IMR-90 (cell line): Measurements from ENCODE around the gene CRAMP1. TPM values are rescaled to one million over a fixed set of nuclear protein-coding genes. Genes with fewer than 3 reads are reported as not detected.

Source experiments
- ATAC-seq: fragments of 200-7000 bp; cut with Tn5 transposase; 2 replicates; pipeline ENCODE4 v1.9.1; 2020; ENCODE audit warnings: low read depth, mild to moderate bottlenecking, moderate library complexity
- BruUV-seq: library from RNA; stranded (reverse); fragments of 400-500 nt; replicated peaks from 2 replicates; lab custom pipeline; 2021; lab: Mats Ljungman, UMichigan
- CTCF ChIA-PET: fragments of 300-600 bp; formaldehyde crosslinking; extraction: SDS; loops from one replicate; lab custom pipeline; 2021; ENCODE audit warnings: antibody characterized with exemption; lab: Yijun Ruan, JAX
- POLR2A ChIA-PET: fragments of 300-600 bp; sonication (Branson Sonifier 250); formaldehyde crosslinking; loops from one replicate; lab custom pipeline; 2022; ENCODE audit warnings: antibody characterized with exemption; ENCODE audit not compliant: unreplicated experiment; lab: Charles Lee
- DNase-seq: peaks from one replicate; pipeline ENCODE4 v3.0.0; 2013
- H2AFZ ChIP-seq: replicated peaks from 2 replicates; pipeline ENCODE3; 2013; ENCODE audit warnings: low read length, mild to moderate bottlenecking; ENCODE audit not compliant: poor library complexity
- H2AK5ac ChIP-seq: 2 replicates; pipeline ENCODE4 v1.6.1; 2013; ENCODE audit warnings: low read depth, low read length, inconsistent platforms
- H2AK9ac ChIP-seq: replicated peaks from 2 replicates; pipeline ENCODE3; 2013; ENCODE audit warnings: mild to moderate bottlenecking, low read depth, low read length, moderate library complexity; ENCODE audit not compliant: poor library complexity
- H2BK120ac ChIP-seq: 2 replicates; pipeline ENCODE4 v1.6.1; 2013; ENCODE audit warnings: low read depth, low read length, inconsistent platforms
- H2BK15ac ChIP-seq: 3 replicates; pipeline ENCODE4 v1.6.1; 2013; ENCODE audit warnings: low read depth, low read length, inconsistent platforms
- H2BK20ac ChIP-seq: 2 replicates; pipeline ENCODE4 v1.6.1; 2013; ENCODE audit warnings: low read depth, mild to moderate bottlenecking, inconsistent platforms, low read length, moderate library complexity
- H2BK5ac ChIP-seq: 2 replicates; pipeline ENCODE4 v1.6.1; 2013; ENCODE audit warnings: mild to moderate bottlenecking, low read depth, low read length, inconsistent platforms; ENCODE audit not compliant: poor library complexity, severe bottlenecking
- H3K14ac ChIP-seq: replicated peaks from 2 replicates; pipeline ENCODE4 v1.6.1; 2013; ENCODE audit warnings: low read depth, low read length, inconsistent platforms
- H3K18ac ChIP-seq: 2 replicates; pipeline ENCODE4 v1.6.1; 2013; ENCODE audit warnings: low read depth, low read length, control low read depth
- H3K23ac ChIP-seq: 2 replicates; pipeline ENCODE4 v1.6.1; 2013; ENCODE audit warnings: low read depth, low read length, inconsistent platforms
- H3K27ac ChIP-seq: 2 replicates; pipeline ENCODE4 v1.5.1; 2013; ENCODE audit warnings: mild to moderate bottlenecking, control low read depth, low read length; ENCODE audit not compliant: insufficient read depth
- H3K27me3 ChIP-seq: 2 replicates; pipeline ENCODE4 v1.6.1; 2013; ENCODE audit warnings: low read length; ENCODE audit not compliant: control insufficient read depth, insufficient read depth
- H3K36me3 ChIP-seq: 2 replicates; pipeline ENCODE4 v1.6.1; 2013; ENCODE audit warnings: low read length, mixed read lengths; ENCODE audit not compliant: control insufficient read depth, insufficient read depth
- H3K4ac ChIP-seq: 2 replicates; pipeline ENCODE4 v1.6.1; 2013; ENCODE audit warnings: low read depth, low read length, inconsistent platforms
- H3K4me1 ChIP-seq: 2 replicates; pipeline ENCODE4 v1.6.1; 2013; ENCODE audit warnings: low read length, mixed read lengths; ENCODE audit not compliant: control insufficient read depth, insufficient read depth
- H3K4me2 ChIP-seq: 2 replicates; pipeline ENCODE4 v1.6.1; 2013; ENCODE audit warnings: low read depth, mild to moderate bottlenecking, control low read depth, low read length, moderate library complexity
- H3K4me3 ChIP-seq: 2 replicates; pipeline ENCODE4 v1.5.1; 2013; ENCODE audit warnings: low read depth, mild to moderate bottlenecking, control low read depth, low read length, moderate library complexity; ENCODE audit not compliant: insufficient read depth
- H3K56ac ChIP-seq: 2 replicates; pipeline ENCODE4 v1.6.1; 2013; ENCODE audit warnings: low read length, inconsistent platforms; ENCODE audit not compliant: insufficient read depth; ENCODE audit errors: extremely low read depth
- H3K79me1 ChIP-seq, 2 experiments: 2 replicates each; pipeline ENCODE4 v1.6.1; 2013; ENCODE audit warnings: low read length in 2 of 2, inconsistent platforms in 1 of 2, low read depth in 1 of 2
- H3K9ac ChIP-seq: 2 replicates; pipeline ENCODE4 v1.6.1; 2013; ENCODE audit warnings: low read depth, low read length, control low read depth
- H3K9me1 ChIP-seq: 2 replicates; pipeline ENCODE4 v1.6.1; 2013; ENCODE audit warnings: low read length, inconsistent platforms; ENCODE audit not compliant: insufficient read depth
- H3K9me3 ChIP-seq: 2 replicates; pipeline ENCODE4 v1.6.1; 2013; ENCODE audit warnings: low read length; ENCODE audit not compliant: control insufficient read depth, insufficient read depth
- H4K20me1 ChIP-seq: 2 replicates; pipeline ENCODE4 v1.6.1; 2013; ENCODE audit warnings: low read length, inconsistent platforms; ENCODE audit not compliant: insufficient read depth
- H4K5ac ChIP-seq: 2 replicates; pipeline ENCODE4 v1.6.1; 2013; ENCODE audit warnings: mild to moderate bottlenecking, low read depth, low read length, control low read depth
- H4K8ac ChIP-seq, 2 experiments: 2 replicates each; pipeline ENCODE4 v1.6.1; 2013; ENCODE audit warnings: low read depth in 2 of 2, low read length in 2 of 2, control low read depth in 1 of 2, inconsistent platforms in 1 of 2
- H4K91ac ChIP-seq: 2 replicates; pipeline ENCODE4 v1.6.1; 2013; ENCODE audit warnings: low read depth, low read length, inconsistent platforms; ENCODE audit not compliant: insufficient read depth
- CEBPB ChIP-seq: IDR thresholded peaks from 2 replicates; pipeline ENCODE4 v1.6.1; 2012; ENCODE audit warnings: low read depth, low read length, improper control_type of control experiment
- CTCF ChIP-seq: conservative IDR thresholded peaks from 2 replicates; pipeline ENCODE4 v1.5.1; 2012; ENCODE audit warnings: mild to moderate bottlenecking, low read depth, low read length, improper control_type of control experiment
- MAFK ChIP-seq: IDR thresholded peaks from 2 replicates; pipeline ENCODE4 v1.6.1; 2012; ENCODE audit warnings: low read depth, low read length, improper control_type of control experiment
- MAZ ChIP-seq: IDR thresholded peaks from 2 replicates; pipeline ENCODE4 v1.6.1; 2012; ENCODE audit warnings: low read depth, mild to moderate bottlenecking, low read length, improper control_type of control experiment, moderate library complexity, borderline replicate concordance
- MXI1 ChIP-seq: IDR thresholded peaks from 2 replicates; pipeline ENCODE4 v1.6.1; 2012; ENCODE audit warnings: low read depth, mild to moderate bottlenecking, low read length, moderate library complexity, borderline replicate concordance
- NFE2L2 ChIP-seq: fragments of 150-350 bp; IDR thresholded peaks from 2 replicates; pipeline ENCODE4 v1.6.1; 2016; ENCODE audit warnings: low read depth, mild to moderate bottlenecking, low read length
- RCOR1 ChIP-seq: IDR thresholded peaks from 2 replicates; pipeline ENCODE4 v1.6.1; 2012; ENCODE audit warnings: mild to moderate bottlenecking, low read length, improper control_type of control experiment; ENCODE audit not compliant: insufficient replicate concordance
- RFX5 ChIP-seq: IDR thresholded peaks from 2 replicates; pipeline ENCODE4 v1.8.0; 2012; ENCODE audit warnings: low read depth, mild to moderate bottlenecking, low read length, moderate library complexity
- USF2 ChIP-seq: fragments of 150-350 bp; IDR thresholded peaks from 2 replicates; pipeline ENCODE4 v1.6.1; 2017; ENCODE audit warnings: mild to moderate bottlenecking, antibody characterized with exemption, low read length, low read depth
- WGBS, 2 experiments: methylation state at CpG; one replicate each; pipeline versions ENCODE4 v1.1.5 to v1.1.7; 2013; ENCODE audit warnings: missing lambda C conversion rate in 2 of 2; ENCODE audit not compliant: insufficient read length in 1 of 2; ENCODE audit errors: extremely low coverage in 2 of 2; 5-methylcytosine and 5-hydroxymethylcytosine counted together
- dilution Hi-C: fragments of 300-500 bp; cut with HindIII; formaldehyde crosslinking; loops from one replicate; pipeline ENCODE4 v1.14.3; 2018; ENCODE audit warnings: low sequenced_read_pairs; ENCODE audit not compliant: unreplicated experiment
- in situ Hi-C: fragments of 300-500 bp; cut with MboI; formaldehyde crosslinking; loops from 3 replicates; pipeline ENCODE4 v1.14.3; 2019; ENCODE audit warnings: low sequenced_read_pairs, inconsistent platforms, mixed read lengths
- intact Hi-C: fragments of 100-400 bp; cut with micrococcal nuclease; formaldehyde crosslinking; loops from 2 replicates; pipeline ENCODE4 v1.10.0; 2022
- polyA plus RNA-seq, 3 experiments: library from polyadenylated mRNA; depleted of rRNA; stranded (reverse); fragments of >200 nt; gene quantifications; 2 replicates each; pipeline ENCODE4 v1.2.3, GENCODE V29; 2012; ENCODE audit warnings: low replicate concordance in 1 of 3
- total RNA-seq: library from RNA; depleted of rRNA; stranded (reverse); fragments of >200 nt; gene quantifications from 2 replicates; pipeline ENCODE4 v1.2.3, GENCODE V29; 2012
- TF ChIP-seq, protein P1 (sequence below): fragments of 150-350 bp; IDR thresholded peaks from 2 replicates; pipeline ENCODE4 v1.6.1; 2016; ENCODE audit warnings: low read depth, mild to moderate bottlenecking, low read length, moderate library complexity, borderline replicate concordance

The CRAMP1 gene
- total and polyA plus RNA-seq, 2 of the 4 experiments (the other 2 are of a cell fraction): 3.2 to 12.0 TPM

DNA sequence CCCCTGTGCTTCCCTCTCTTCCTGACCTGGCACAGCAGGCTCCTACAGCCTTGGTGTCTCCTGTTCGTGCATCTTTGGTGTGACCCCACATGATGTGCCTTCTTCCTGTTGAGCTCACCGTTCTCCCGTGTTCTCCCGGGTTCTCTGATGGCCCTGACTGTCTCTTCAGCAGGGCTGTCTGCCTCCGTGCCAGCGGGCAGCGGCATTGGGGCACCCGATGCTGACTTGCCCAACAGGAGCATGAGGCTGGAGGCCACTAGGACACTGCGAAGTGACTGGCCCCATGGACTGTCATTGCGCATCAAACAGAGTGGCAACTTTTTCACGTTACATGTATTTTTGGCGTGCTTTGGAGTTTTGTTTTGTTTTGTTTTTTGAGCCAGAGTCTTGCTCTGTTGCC lies 22.4 kb downstream of the CRAMP1 start:
- Histone ChIP-seq H3K27me3 (no peaks in the 10 kb centered on the region), H2BK5ac (no peak overlapping the region), H2AK5ac (no peak overlapping the region), H4K91ac (no peak overlapping the region), H4K8ac (no peak overlapping the region), H3K36me3 (peaks cover 76% of the 10 kb centered on the region), H2AK9ac (no peak overlapping the region), H3K9me1 (peaks cover 4% of the 10 kb centered on the region), H3K14ac (no peak overlapping the region), H3K23ac (no peak overlapping the region), H3K4me2 (no peak overlapping the region), H3K9ac (no peak overlapping the region), H4K20me1 (peaks cover 69% of the 10 kb centered on the region), H3K18ac (no peak overlapping the region), H2AFZ (no peak overlapping the region), H3K4me1 (no peaks in the 10 kb centered on the region), H3K4me3 (no peak overlapping the region), H3K56ac (no peak overlapping the region), H2BK120ac (no peak overlapping the region), H3K27ac (no peak overlapping the region), H3K4ac (no peak overlapping the region), H4K5ac (no peak overlapping the region), H3K9me3 (no peaks in the 10 kb centered on the region), H2BK15ac (no peak overlapping the region), H3K79me1 (peaks cover 28 to 68% of the 10 kb centered on the region in 2 experiments), H2BK20ac (no peak overlapping the region)
- TF ChIP-seq, protein P1, sequence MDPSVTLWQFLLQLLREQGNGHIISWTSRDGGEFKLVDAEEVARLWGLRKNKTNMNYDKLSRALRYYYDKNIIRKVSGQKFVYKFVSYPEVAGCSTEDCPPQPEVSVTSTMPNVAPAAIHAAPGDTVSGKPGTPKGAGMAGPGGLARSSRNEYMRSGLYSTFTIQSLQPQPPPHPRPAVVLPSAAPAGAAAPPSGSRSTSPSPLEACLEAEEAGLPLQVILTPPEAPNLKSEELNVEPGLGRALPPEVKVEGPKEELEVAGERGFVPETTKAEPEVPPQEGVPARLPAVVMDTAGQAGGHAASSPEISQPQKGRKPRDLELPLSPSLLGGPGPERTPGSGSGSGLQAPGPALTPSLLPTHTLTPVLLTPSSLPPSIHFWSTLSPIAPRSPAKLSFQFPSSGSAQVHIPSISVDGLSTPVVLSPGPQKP: no peak
- TF ChIP-seq CTCF (no peak), CEBPB (no peak), MXI1 (no peak), NFE2L2 (no peak), RCOR1 (no peak), MAFK (no peak), USF2 (no peak), MAZ (no peak), RFX5 (no peak)
- ChIA-PET POLR2A (no interaction called here), CTCF (no interaction called here)
- WGBS, 2 experiments: 100% methylated on average over 4 of the region's 12 CpGs; no CpG with 5 or more reads in 1 of the 2 experiments
- intact Hi-C loops: no loop called here
- dilution Hi-C loops: no loop called here
- BruUV-seq: no TSS peak
- DNase-seq (no peak), ATAC-seq (no peak)
- in situ Hi-C loops: no loop called here
